Measurements from ENCODE around the gene MAG. TPM values are rescaled to one million over a fixed set of nuclear protein-coding genes. Genes with fewer than 3 reads are reported as not detected.

Gene MAG
- total and polyA plus RNA-seq, 9 of the 15 experiments (the other 6 are each of a cell fraction or from before 2014, with no cell fraction given), result 0.11 to 10.0 (median 1.6) TPM

DNA sequence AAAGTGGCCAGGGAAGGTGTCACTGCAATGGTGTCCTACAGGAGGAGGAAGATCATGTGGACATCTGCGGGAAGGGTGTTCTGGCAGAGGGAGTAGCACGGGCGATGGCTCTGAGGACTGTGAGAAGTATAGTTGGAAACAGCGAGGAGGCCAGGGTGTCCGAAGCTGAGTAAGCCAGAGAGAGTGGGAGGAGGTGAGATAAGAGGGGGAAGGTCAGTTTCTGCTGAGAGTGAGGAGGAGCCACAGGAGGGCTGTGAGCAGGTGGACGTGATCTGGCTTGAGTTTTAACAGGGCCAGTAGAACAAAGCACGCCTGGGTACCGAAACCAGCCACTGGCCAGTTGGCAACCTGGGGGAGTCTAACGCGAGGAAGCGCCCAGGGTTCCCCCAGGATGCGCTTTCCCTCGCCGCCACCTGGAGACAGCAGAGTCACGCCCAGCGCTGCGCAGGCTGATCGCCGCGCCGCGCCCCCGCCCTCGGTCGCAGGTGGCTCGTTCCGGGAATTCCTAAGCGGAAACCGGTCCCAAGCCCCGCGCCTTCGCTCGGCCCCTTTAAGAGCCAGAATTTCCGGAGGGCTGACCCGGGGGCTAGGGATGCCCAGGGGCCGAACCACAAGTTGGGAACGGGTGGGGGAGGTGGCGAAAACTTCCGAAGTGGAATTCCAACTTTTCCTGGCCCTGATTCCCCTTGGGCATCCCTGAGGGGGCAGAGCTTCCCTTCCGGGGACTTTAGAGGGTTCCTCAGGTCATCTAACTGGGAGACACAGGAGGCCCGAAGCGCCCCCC lies 44.2 kb upstream of the MAG start (continued):
- TF ChIP-seq L3MBTL2 (IDR thresholded peaks at IDR 0.05) (peak; percentile 69), NR2C1 (IDR thresholded peaks at IDR 0.05) (peak; percentile 25; the same call in 1 of the 2 replicates), NR2C1 (tag; IDR thresholded peaks at IDR 0.05) (peak; percentile 63), PTTG1 (tag; IDR thresholded peaks at IDR 0.05; ENCODE audit: low read depth) (no peak), ZNF561 (CRISPR knock-in tag; conservative IDR thresholded peaks at IDR 0.05) (no peak), TEAD1 (CRISPR knock-in tag; IDR thresholded peaks at IDR 0.05) (peak in 1 of 2 experiments; percentile 69; a peak in 1 of 4 replicates), BCOR (IDR thresholded peaks at IDR 0.05) (peak; percentile 98), SMAD3 (CRISPR knock-in tag; conservative IDR thresholded peaks at IDR 0.05) (no peak), HDAC6 (IDR thresholded peaks at IDR 0.05; ENCODE audit: low read depth, low read length) (no peak), ZNF76 (CRISPR knock-in tag; IDR thresholded peaks at IDR 0.05; ENCODE audit: borderline replicate concordance) (no peak), RAD51 (IDR thresholded peaks at IDR 0.05; ENCODE audit: borderline replicate concordance, low read depth) (peak; percentile 38; the same call in 1 of the 2 replicates), GATA2 (CRISPR knock-in tag; IDR thresholded peaks at IDR 0.05) (0 out of 2 replicates have a peak, but pooled peaks have one; percentile 46), RFX1 (IDR thresholded peaks at IDR 0.05) (no peak), CBX2 (IDR thresholded peaks at IDR 0.05; ENCODE audit: insufficient read depth, low read length, poor library complexity, severe bottlenecking) (no peak)
- TF ChIP-seq, protein P1, sequence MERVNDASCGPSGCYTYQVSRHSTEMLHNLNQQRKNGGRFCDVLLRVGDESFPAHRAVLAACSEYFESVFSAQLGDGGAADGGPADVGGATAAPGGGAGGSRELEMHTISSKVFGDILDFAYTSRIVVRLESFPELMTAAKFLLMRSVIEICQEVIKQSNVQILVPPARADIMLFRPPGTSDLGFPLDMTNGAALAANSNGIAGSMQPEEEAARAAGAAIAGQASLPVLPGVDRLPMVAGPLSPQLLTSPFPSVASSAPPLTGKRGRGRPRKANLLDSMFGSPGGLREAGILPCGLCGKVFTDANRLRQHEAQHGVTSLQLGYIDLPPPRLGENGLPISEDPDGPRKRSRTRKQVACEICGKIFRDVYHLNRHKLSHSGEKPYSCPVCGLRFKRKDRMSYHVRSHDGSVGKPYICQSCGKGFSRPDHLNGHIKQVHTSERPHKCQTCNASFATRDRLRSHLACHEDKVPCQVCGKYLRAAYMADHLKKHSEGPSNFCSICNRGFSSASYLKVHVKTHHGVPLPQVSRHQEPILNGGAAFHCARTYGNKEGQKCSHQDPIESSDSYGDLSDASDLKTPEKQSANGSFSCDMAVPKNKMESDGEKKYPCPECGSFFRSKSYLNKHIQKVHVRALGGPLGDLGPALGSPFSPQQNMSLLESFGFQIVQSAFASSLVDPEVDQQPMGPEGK (CRISPR knock-in tag; IDR thresholded peaks at IDR 0.05; ENCODE audit: borderline replicate concordance), result no peak
- TF ChIP-seq, protein P2, sequence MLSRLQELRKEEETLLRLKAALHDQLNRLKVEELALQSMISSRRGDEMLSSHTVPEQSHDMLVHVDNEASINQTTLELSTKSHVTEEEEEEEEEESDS (CRISPR knock-in tag; IDR thresholded peaks at IDR 0.05), result no peak
- TF ChIP-seq, protein P3, sequence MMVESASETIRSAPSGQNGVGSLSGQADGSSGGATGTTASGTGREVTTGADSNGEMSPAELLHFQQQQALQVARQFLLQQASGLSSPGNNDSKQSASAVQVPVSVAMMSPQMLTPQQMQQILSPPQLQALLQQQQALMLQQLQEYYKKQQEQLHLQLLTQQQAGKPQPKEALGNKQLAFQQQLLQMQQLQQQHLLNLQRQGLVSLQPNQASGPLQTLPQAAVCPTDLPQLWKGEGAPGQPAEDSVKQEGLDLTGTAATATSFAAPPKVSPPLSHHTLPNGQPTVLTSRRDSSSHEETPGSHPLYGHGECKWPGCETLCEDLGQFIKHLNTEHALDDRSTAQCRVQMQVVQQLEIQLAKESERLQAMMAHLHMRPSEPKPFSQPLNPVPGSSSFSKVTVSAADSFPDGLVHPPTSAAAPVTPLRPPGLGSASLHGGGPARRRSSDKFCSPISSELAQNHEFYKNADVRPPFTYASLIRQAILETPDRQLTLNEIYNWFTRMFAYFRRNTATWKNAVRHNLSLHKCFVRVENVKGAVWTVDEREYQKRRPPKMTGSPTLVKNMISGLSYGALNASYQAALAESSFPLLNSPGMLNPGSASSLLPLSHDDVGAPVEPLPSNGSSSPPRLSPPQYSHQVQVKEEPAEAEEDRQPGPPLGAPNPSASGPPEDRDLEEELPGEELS (CRISPR knock-in tag; IDR thresholded peaks at IDR 0.05; ENCODE audit: borderline replicate concordance), result no peak
- TF ChIP-seq, protein P4, sequence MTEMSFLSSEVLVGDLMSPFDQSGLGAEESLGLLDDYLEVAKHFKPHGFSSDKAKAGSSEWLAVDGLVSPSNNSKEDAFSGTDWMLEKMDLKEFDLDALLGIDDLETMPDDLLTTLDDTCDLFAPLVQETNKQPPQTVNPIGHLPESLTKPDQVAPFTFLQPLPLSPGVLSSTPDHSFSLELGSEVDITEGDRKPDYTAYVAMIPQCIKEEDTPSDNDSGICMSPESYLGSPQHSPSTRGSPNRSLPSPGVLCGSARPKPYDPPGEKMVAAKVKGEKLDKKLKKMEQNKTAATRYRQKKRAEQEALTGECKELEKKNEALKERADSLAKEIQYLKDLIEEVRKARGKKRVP (CRISPR knock-in tag; IDR thresholded peaks at IDR 0.05), result no peak
- TF ChIP-seq, protein P5, sequence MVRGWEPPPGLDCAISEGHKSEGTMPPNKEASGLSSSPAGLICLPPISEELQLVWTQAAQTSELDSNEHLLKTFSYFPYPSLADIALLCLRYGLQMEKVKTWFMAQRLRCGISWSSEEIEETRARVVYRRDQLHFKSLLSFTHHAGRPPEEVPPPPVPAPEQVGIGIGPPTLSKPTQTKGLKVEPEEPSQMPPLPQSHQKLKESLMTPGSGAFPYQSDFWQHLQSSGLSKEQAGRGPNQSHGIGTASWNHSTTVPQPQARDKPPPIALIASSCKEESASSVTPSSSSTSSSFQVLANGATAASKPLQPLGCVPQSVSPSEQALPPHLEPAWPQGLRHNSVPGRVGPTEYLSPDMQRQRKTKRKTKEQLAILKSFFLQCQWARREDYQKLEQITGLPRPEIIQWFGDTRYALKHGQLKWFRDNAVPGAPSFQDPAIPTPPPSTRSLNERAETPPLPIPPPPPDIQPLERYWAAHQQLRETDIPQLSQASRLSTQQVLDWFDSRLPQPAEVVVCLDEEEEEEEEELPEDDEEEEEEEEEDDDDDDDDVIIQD (CRISPR knock-in tag; IDR thresholded peaks at IDR 0.05), result no peak
- TF ChIP-seq, protein P6, sequence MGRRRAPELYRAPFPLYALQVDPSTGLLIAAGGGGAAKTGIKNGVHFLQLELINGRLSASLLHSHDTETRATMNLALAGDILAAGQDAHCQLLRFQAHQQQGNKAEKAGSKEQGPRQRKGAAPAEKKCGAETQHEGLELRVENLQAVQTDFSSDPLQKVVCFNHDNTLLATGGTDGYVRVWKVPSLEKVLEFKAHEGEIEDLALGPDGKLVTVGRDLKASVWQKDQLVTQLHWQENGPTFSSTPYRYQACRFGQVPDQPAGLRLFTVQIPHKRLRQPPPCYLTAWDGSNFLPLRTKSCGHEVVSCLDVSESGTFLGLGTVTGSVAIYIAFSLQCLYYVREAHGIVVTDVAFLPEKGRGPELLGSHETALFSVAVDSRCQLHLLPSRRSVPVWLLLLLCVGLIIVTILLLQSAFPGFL (CRISPR knock-in tag; IDR thresholded peaks at IDR 0.05), result no peak

All from K562 (cell line).